ENCODE results near the gene PLEK2.

Gene PLEK2

DNA sequence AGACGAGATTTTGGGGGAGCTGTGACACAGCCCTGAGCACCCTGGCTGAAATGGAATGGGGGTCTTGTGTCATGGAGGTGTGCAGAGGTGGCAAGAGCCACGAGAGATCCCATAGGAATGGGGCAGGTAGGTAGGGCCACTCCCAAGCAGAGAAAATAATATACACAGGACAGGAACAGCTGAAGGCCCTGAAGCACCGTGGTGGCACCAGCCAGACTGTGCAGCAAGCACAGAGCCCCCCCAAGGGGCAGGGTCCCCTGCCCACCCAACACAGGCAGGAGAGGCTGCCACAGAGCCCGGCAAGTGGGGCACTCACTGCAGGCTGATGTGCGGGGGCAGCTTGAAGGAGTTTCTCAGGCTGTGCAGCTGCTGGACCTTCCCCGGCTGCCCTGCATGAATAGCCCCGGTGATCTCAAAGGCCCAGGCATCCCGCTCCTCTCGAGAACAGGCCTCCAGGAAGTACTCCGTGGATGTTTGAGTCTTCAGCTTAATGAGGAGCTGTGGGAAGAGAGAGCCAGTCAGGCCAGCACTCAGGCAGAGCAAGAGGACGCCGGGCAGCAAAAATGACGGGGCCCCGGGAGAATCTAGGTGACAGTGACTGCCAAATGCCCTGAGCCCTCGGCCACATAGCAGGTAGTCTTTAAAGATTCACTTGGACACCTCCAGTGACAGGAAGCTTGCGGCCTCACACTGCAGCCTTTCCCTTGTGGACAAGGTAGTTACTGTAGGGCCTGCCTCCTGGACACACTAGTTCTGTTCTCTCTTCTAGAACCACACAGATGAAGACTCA, 16.7 kb downstream of the PLEK2 start:
- peaks cover 5 to 17% (median 13%) of the 10 kb centered on the region in 4 experiments for H3K4me1 ChIP-seq (ENCODE audit: control extremely low read depth in 1 of 4, control insufficient read depth in 4 of 4, insufficient read depth in 4 of 4, low read length in 3 of 4)
- no peak for DNase-seq
- H3K4me3 ChIP-seq (ENCODE audit: control insufficient read depth in 1 of 7, extremely low read depth in 1 of 7, insufficient read depth in 4 of 7, low read depth in 2 of 7, low read length in 6 of 7), result no peak overlapping the region
- POLR2A ChIA-PET, result no interaction called here
- H3K27me3 ChIP-seq (replicated peaks in 2 of 5; ENCODE audit: control insufficient read depth in 4 of 5, insufficient read depth in 5 of 5, low read length in 4 of 5), result no peaks in the 10 kb centered on the region
- H3K36me3 ChIP-seq (ENCODE audit: control insufficient read depth in 4 of 4, insufficient read depth in 4 of 4, low read length in 3 of 4), result no peaks in the 10 kb centered on the region
- 94% methylated on average over 15 of the region's 16 CpGs for WGBS (ENCODE audit: insufficient coverage)
- H3K9me3 ChIP-seq (ENCODE audit: control extremely low read depth in 1 of 5, control insufficient read depth in 4 of 5, insufficient read depth in 2 of 5, low read depth in 1 of 5, low read length in 4 of 5), result no peaks in the 10 kb centered on the region
- H3K27ac ChIP-seq (ENCODE audit: insufficient read depth in 1 of 2, low read depth in 1 of 2, low read length in 2 of 2, poor library complexity in 1 of 2, severe bottlenecking in 2 of 2), result no peak overlapping the region
- CTCF ChIA-PET, result interaction anchor here (1.1 to 1.3 kb wide), 2 partner anchors 11 to 33 kb away, joined by 3 to 4 read pairs; no protein-coding TSS in a partner anchor

- Histone ChIP-seq H3K4me3 (ENCODE audit: control insufficient read depth in 1 of 7, extremely low read depth in 1 of 7, insufficient read depth in 4 of 7, low read depth in 2 of 7, low read length in 6 of 7) (no peak overlapping the region), H3K36me3 (ENCODE audit: control insufficient read depth in 4 of 4, insufficient read depth in 4 of 4, low read length in 3 of 4) (no peaks in the 10 kb centered on the region), H3K27me3 (replicated peaks in 2 of 5; ENCODE audit: control insufficient read depth in 4 of 5, insufficient read depth in 5 of 5, low read length in 4 of 5) (no peaks in the 10 kb centered on the region), H3K4me1 (ENCODE audit: control extremely low read depth in 1 of 4, control insufficient read depth in 4 of 4, insufficient read depth in 4 of 4, low read length in 3 of 4) (peaks cover 10 to 32% (median 20%) of the 10 kb centered on the region in 4 experiments), H3K9me3 (ENCODE audit: control extremely low read depth in 1 of 5, control insufficient read depth in 4 of 5, insufficient read depth in 2 of 5, low read depth in 1 of 5, low read length in 4 of 5) (no peaks in the 10 kb centered on the region), H3K27ac (ENCODE audit: insufficient read depth in 1 of 2, low read depth in 1 of 2, low read length in 2 of 2, poor library complexity in 1 of 2, severe bottlenecking in 2 of 2) (no peak overlapping the region)
- ChIA-PET CTCF (interaction anchor here (1.2 kb wide), 3 partner anchors 26 to 34 kb away, joined by 3 read pairs; partner anchors contain the start of genes ATP6V1D and EIF2S1), POLR2A (no interaction called here)
- 73% methylated on average over 5 of the region's 6 CpGs for WGBS (ENCODE audit: insufficient coverage)
- DNase-seq, result no peak
These were observed 18.3 kb downstream of the PLEK2 start for GRCh38 chr14:67393689-67394088.

GRCh38 chr14:67392800-67393199, 19.2 kb downstream of the PLEK2 start:
- Histone ChIP-seq H3K27ac (ENCODE audit: insufficient read depth in 1 of 2, low read depth in 1 of 2, low read length in 2 of 2, poor library complexity in 1 of 2, severe bottlenecking in 2 of 2) (no peak overlapping the region), H3K4me3 (ENCODE audit: control insufficient read depth in 1 of 7, extremely low read depth in 1 of 7, insufficient read depth in 4 of 7, low read depth in 2 of 7, low read length in 6 of 7) (no peak overlapping the region), H3K27me3 (replicated peaks in 2 of 5; ENCODE audit: control insufficient read depth in 4 of 5, insufficient read depth in 5 of 5, low read length in 4 of 5) (no peaks in the 10 kb centered on the region), H3K36me3 (ENCODE audit: control insufficient read depth in 4 of 4, insufficient read depth in 4 of 4, low read length in 3 of 4) (no peaks in the 10 kb centered on the region), H3K4me1 (ENCODE audit: control extremely low read depth in 1 of 4, control insufficient read depth in 4 of 4, insufficient read depth in 4 of 4, low read length in 3 of 4) (peaks cover 10 to 32% (median 20%) of the 10 kb centered on the region in 4 experiments), H3K9me3 (ENCODE audit: control extremely low read depth in 1 of 5, control insufficient read depth in 4 of 5, insufficient read depth in 2 of 5, low read depth in 1 of 5, low read length in 4 of 5) (no peaks in the 10 kb centered on the region)
- ChIA-PET POLR2A (no interaction called here), CTCF (interaction anchor here (1.2 kb wide), 1 partner anchor 27 kb away, joined by 3 read pairs; no protein-coding TSS in a partner anchor)
- no peak for DNase-seq
- 100% methylated on average over 8 of the region's 9 CpGs for WGBS (ENCODE audit: insufficient coverage)

- ChIA-PET CTCF (no interaction called here), POLR2A (interaction anchor here (0.7 to 1.8 kb wide), 2 partner anchors 32 to 169 kb away, joined by 3 to 4 read pairs; partner anchors contain the start of genes ATP6V1D and EIF2S1)
- Histone ChIP-seq H3K36me3 (ENCODE audit: control insufficient read depth in 4 of 4, insufficient read depth in 4 of 4, low read length in 3 of 4) (peaks cover 0 to 4% (median under 1%) of the 10 kb centered on the region in 4 experiments), H3K27me3 (replicated peaks in 2 of 5; ENCODE audit: control insufficient read depth in 4 of 5, insufficient read depth in 5 of 5, low read length in 4 of 5) (no peaks in the 10 kb centered on the region), H3K4me3 (ENCODE audit: control insufficient read depth in 1 of 7, extremely low read depth in 1 of 7, insufficient read depth in 4 of 7, low read depth in 2 of 7, low read length in 6 of 7) (no peak overlapping the region), H3K4me1 (ENCODE audit: control extremely low read depth in 1 of 4, control insufficient read depth in 4 of 4, insufficient read depth in 4 of 4, low read length in 3 of 4) (peaks cover 10 to 32% (median 20%) of the 10 kb centered on the region in 4 experiments), H3K27ac (ENCODE audit: insufficient read depth in 1 of 2, low read depth in 1 of 2, low read length in 2 of 2, poor library complexity in 1 of 2, severe bottlenecking in 2 of 2) (no peak overlapping the region), H3K9me3 (ENCODE audit: control extremely low read depth in 1 of 5, control insufficient read depth in 4 of 5, insufficient read depth in 2 of 5, low read depth in 1 of 5, low read length in 4 of 5) (no peaks in the 10 kb centered on the region)
- WGBS (ENCODE audit: insufficient coverage), result 100% methylated on average over 3 of the region's 3 CpGs
- DNase-seq, result no peak
These were observed 19.8 kb downstream of the PLEK2 start for GRCh38 chr14:67392123-67392522.

- H3K4me1 ChIP-seq (ENCODE audit: control extremely low read depth in 1 of 4, control insufficient read depth in 4 of 4, insufficient read depth in 4 of 4, low read length in 3 of 4), result peaks cover 10 to 32% (median 20%) of the 10 kb centered on the region in 4 experiments
- ChIA-PET POLR2A (interaction anchor here (0.7 to 1.8 kb wide), 2 partner anchors 31 to 168 kb away, joined by 3 to 4 read pairs; partner anchors contain the start of genes ATP6V1D and EIF2S1), CTCF (interaction anchor here (1.3 to 1.7 kb wide), 2 partner anchors 32 to 33 kb away, joined by 3 to 4 read pairs; partner anchors contain the start of gene ATP6V1D)
- no peaks in the 10 kb centered on the region for H3K27me3 ChIP-seq (replicated peaks in 2 of 5; ENCODE audit: control insufficient read depth in 4 of 5, insufficient read depth in 5 of 5, low read length in 4 of 5)
- peak overlapping the region in 2 of 7 experiments; percentile 19 to 20 for H3K4me3 ChIP-seq (ENCODE audit: control insufficient read depth in 1 of 7, extremely low read depth in 1 of 7, insufficient read depth in 4 of 7, low read depth in 2 of 7, low read length in 6 of 7)
- no peaks in the 10 kb centered on the region for H3K9me3 ChIP-seq (ENCODE audit: control extremely low read depth in 1 of 5, control insufficient read depth in 4 of 5, insufficient read depth in 2 of 5, low read depth in 1 of 5, low read length in 4 of 5)
- WGBS (ENCODE audit: insufficient coverage), result 10% methylated on average over 5 of the region's 6 CpGs
- H3K36me3 ChIP-seq (ENCODE audit: control insufficient read depth in 4 of 4, insufficient read depth in 4 of 4, low read length in 3 of 4), result peaks cover 0 to 12% (median 2%) of the 10 kb centered on the region in 4 experiments
- DNase-seq, result peak; percentile 41 to 85 (median 67)
- no peak overlapping the region for H3K27ac ChIP-seq (ENCODE audit: insufficient read depth in 1 of 2, low read depth in 1 of 2, low read length in 2 of 2, poor library complexity in 1 of 2, severe bottlenecking in 2 of 2)
These were observed 20.7 kb downstream of the PLEK2 start for GRCh38 chr14:67391268-67391667.

- no peak for DNase-seq
- H3K36me3 ChIP-seq (ENCODE audit: control insufficient read depth in 4 of 4, insufficient read depth in 4 of 4, low read length in 3 of 4), result peaks cover 3 to 25% (median 10%) of the 10 kb centered on the region in 4 experiments
- H3K4me1 ChIP-seq (ENCODE audit: control extremely low read depth in 1 of 4, control insufficient read depth in 4 of 4, insufficient read depth in 4 of 4, low read length in 3 of 4), result peaks cover 10 to 32% (median 20%) of the 10 kb centered on the region in 4 experiments
- H3K4me3 ChIP-seq (ENCODE audit: control insufficient read depth in 1 of 7, extremely low read depth in 1 of 7, insufficient read depth in 4 of 7, low read depth in 2 of 7, low read length in 6 of 7), result no peak overlapping the region
- H3K27ac ChIP-seq (ENCODE audit: insufficient read depth in 1 of 2, low read depth in 1 of 2, low read length in 2 of 2, poor library complexity in 1 of 2, severe bottlenecking in 2 of 2), result no peak overlapping the region
- H3K27me3 ChIP-seq (replicated peaks in 2 of 5; ENCODE audit: control insufficient read depth in 4 of 5, insufficient read depth in 5 of 5, low read length in 4 of 5), result no peaks in the 10 kb centered on the region
- ChIA-PET CTCF (interaction anchor here (1.4 to 1.7 kb wide), 2 partner anchors 11 to 35 kb away, joined by 4 to 5 read pairs; no protein-coding TSS in a partner anchor), POLR2A (interaction anchor here (0.7 kb wide), 1 partner anchor 10 kb away, joined by 4 read pairs; no protein-coding TSS in a partner anchor)
- 89% methylated on average over 1 of the region's 1 CpG for WGBS (ENCODE audit: insufficient coverage)
- no peaks in the 10 kb centered on the region for H3K9me3 ChIP-seq (ENCODE audit: control extremely low read depth in 1 of 5, control insufficient read depth in 4 of 5, insufficient read depth in 2 of 5, low read depth in 1 of 5, low read length in 4 of 5)
These were observed 22.0 kb downstream of the PLEK2 start for GRCh38 chr14:67389811-67390534.

All from common myeloid progenitor, CD34-positive (primary cell).